Breast epithelium (tissue), 3 donors: ENCODE results near the gene PPCDC.

Experiments
- POLR2A ChIP-seq: fragments of 450-650 bp; IDR thresholded peaks from one replicate; pipeline ENCODE4 v1.6.1; 2016; ENCODE audit warnings: antibody characterized with exemption, mild to moderate bottlenecking, moderate library complexity
- POLR2AphosphoS5 ChIP-seq, 3 donors: sonication (generic); formaldehyde crosslinking; IDR thresholded peaks; one replicate each; pipeline ENCODE4 v1.6.1; 2017; ENCODE audit warnings: antibody characterized with exemption in 3 of 3
- TF ChIP-seq, protein P1 (sequence below), 3 donors: fragments of 450-650 bp; IDR thresholded peaks; one replicate each; pipeline ENCODE4 v1.5.1; 2016 to 2017; ENCODE audit warnings: antibody characterized with exemption in 3 of 3, mild to moderate bottlenecking in 3 of 3, moderate library complexity in 3 of 3

DNA sequence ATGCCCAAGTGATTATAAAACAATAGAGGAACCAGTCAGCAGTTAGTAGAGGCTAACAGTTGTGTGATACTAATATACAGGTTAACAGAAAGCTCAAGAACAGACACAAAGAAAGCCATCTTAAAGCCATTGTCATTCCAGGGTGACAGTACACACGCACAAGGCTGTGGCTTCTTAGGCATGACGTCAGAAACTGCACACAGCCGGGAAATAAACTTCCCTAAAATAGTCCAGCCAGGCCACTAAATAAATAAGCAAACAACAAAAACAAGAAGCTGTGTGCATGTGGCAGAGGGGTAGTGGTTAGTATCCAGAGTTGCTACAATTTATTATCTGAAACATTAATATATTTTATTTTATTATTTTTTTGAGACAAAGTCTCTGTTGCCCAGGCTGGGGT, 49.8 kb downstream of the PPCDC start:
- TF ChIP-seq, protein P1, sequence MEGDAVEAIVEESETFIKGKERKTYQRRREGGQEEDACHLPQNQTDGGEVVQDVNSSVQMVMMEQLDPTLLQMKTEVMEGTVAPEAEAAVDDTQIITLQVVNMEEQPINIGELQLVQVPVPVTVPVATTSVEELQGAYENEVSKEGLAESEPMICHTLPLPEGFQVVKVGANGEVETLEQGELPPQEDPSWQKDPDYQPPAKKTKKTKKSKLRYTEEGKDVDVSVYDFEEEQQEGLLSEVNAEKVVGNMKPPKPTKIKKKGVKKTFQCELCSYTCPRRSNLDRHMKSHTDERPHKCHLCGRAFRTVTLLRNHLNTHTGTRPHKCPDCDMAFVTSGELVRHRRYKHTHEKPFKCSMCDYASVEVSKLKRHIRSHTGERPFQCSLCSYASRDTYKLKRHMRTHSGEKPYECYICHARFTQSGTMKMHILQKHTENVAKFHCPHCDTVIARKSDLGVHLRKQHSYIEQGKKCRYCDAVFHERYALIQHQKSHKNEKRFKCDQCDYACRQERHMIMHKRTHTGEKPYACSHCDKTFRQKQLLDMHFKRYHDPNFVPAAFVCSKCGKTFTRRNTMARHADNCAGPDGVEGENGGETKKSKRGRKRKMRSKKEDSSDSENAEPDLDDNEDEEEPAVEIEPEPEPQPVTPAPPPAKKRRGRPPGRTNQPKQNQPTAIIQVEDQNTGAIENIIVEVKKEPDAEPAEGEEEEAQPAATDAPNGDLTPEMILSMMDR (IDR thresholded peaks at IDR 0.05), result no peak
- TF ChIP-seq POLR2AphosphoS5 (IDR thresholded peaks at IDR 0.05) (no peak), POLR2A (no peak)
